ENCODE measurements around the gene TRABD. TPM values are rescaled to one million over a fixed set of nuclear protein-coding genes. Genes with fewer than 3 reads are reported as not detected.

Gene TRABD
- polyA plus RNA-seq, 2 donors, result 47.4 to 54.5 TPM

DNA sequence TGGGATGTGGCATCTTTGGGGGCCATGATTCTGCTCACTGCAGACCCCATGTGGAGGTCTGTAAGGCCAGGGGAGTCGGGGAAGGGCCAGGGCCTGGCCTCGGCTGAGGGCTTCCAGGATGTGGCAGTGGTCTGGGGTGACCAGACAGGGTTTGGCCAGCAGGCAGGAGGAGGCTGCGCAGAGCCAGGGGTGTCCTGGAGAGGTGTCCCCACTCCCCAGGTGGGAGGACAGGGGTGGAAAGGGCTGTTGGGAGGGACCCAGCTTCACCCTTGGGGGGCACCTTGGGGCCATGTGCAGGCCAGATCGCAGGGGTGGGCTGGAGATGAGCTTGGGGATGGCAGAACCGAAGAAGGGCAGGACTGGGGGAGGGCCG, 11.7 kb upstream of the TRABD start:
- 81 to 89% methylated on average over 6 of the region's 6 CpGs for WGBS, 2 donors
- no peak overlapping the region for H3K27ac ChIP-seq (ENCODE audit: low read depth in 2 of 2, low read length in 1 of 2)
- H3K9me3 ChIP-seq (ENCODE audit: control insufficient read depth in 2 of 2, insufficient read depth in 1 of 2, low read depth in 1 of 2, low read length in 1 of 2), result no peaks in the 10 kb centered on the region
- H3K36me3 ChIP-seq (ENCODE audit: control insufficient read depth in 2 of 2, insufficient read depth in 2 of 2, low read length in 1 of 2), result no peaks in the 10 kb centered on the region
- H3K27me3 ChIP-seq (ENCODE audit: control insufficient read depth in 1 of 2, insufficient read depth in 2 of 2, low read length in 2 of 2), result no peaks in the 10 kb centered on the region
- H3K4me3 ChIP-seq (ENCODE audit: low read depth in 1 of 2, low read length in 2 of 2), result no peak overlapping the region
- peaks cover 0 to 2% of the 10 kb centered on the region in 2 donors for H3K4me1 ChIP-seq (ENCODE audit: control insufficient read depth in 2 of 2, insufficient read depth in 2 of 2, low read length in 1 of 2)

DNA sequence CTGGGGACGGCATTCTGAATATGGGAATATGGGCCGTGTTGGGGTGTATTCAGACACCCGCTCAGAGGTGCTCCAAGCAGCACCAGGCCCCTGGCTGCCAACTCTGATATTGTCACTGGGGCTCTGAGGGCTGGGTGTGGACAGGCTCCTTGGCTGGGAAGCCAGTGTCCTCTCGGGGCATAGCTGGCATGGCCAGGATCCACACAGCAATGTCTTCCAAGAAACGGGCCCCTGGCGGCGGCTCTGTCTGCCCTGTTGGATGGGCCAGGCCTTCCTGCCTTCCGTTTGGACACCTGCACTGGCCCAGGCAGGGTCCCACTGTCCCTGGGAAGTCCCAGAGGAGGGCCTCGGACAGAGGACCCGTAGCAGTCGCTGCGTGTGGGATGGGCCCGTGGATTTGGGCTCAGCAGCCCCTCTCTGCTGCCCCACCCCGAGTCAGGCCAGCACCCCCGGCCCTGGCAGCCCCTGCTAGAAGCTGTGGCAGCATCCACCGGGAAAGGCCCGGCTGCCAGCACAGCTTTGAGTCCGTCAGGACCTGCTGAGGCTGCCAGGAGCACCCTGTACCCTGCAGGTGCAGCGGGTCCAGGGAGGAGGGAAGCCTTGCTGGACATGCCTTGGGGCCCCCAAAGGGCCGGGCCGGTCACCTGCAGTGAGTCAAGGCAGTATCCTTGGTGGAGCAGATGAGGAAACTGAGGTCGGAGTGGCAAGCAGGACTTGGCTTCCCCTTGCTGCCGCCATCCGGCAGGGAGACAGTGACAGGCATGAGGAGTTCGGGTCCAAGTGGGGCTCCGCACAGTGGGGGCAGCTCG, 11.1 kb upstream of the TRABD start:
- no peaks in the 10 kb centered on the region for H3K36me3 ChIP-seq (ENCODE audit: control insufficient read depth in 2 of 2, insufficient read depth in 2 of 2, low read length in 1 of 2)
- WGBS, 2 donors, result 75 to 87% methylated on average over 27 of the region's 27 CpGs
- no peaks in the 10 kb centered on the region for H3K27me3 ChIP-seq (ENCODE audit: control insufficient read depth in 1 of 2, insufficient read depth in 2 of 2, low read length in 2 of 2)
- no peak overlapping the region for H3K4me3 ChIP-seq (ENCODE audit: low read depth in 1 of 2, low read length in 2 of 2)
- H3K27ac ChIP-seq (ENCODE audit: low read depth in 2 of 2, low read length in 1 of 2), result no peak overlapping the region
- peaks cover 0 to 2% of the 10 kb centered on the region in 2 donors for H3K4me1 ChIP-seq (ENCODE audit: control insufficient read depth in 2 of 2, insufficient read depth in 2 of 2, low read length in 1 of 2)
- no peaks in the 10 kb centered on the region for H3K9me3 ChIP-seq (ENCODE audit: control insufficient read depth in 2 of 2, insufficient read depth in 1 of 2, low read depth in 1 of 2, low read length in 1 of 2)

DNA sequence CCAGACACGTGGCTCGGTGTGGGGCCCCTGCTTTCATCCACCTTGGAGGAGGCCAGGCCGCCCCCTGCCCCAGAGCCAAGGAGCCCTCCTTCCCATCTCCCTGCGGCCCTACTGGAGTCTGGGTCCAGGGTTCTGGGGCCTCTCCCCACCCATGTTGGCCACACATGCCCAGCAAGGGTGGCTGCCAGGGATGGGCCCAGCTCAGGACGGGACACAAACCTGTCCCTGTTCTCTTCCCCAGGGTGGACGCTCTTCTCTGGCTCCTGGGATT, 10.6 kb upstream of the TRABD start:
- Histone ChIP-seq H3K4me1 (ENCODE audit: control insufficient read depth in 2 of 2, insufficient read depth in 2 of 2, low read length in 1 of 2) (peaks cover 0 to 2% of the 10 kb centered on the region in 2 donors), H3K27ac (ENCODE audit: low read depth in 2 of 2, low read length in 1 of 2) (no peak overlapping the region), H3K36me3 (ENCODE audit: control insufficient read depth in 2 of 2, insufficient read depth in 2 of 2, low read length in 1 of 2) (no peaks in the 10 kb centered on the region), H3K4me3 (ENCODE audit: low read depth in 1 of 2, low read length in 2 of 2) (no peak overlapping the region), H3K27me3 (ENCODE audit: control insufficient read depth in 1 of 2, insufficient read depth in 2 of 2, low read length in 2 of 2) (no peaks in the 10 kb centered on the region), H3K9me3 (ENCODE audit: control insufficient read depth in 2 of 2, insufficient read depth in 1 of 2, low read depth in 1 of 2, low read length in 1 of 2) (no peaks in the 10 kb centered on the region)
- 88 to 89% methylated on average over 6 of the region's 6 CpGs for WGBS, 2 donors

DNA sequence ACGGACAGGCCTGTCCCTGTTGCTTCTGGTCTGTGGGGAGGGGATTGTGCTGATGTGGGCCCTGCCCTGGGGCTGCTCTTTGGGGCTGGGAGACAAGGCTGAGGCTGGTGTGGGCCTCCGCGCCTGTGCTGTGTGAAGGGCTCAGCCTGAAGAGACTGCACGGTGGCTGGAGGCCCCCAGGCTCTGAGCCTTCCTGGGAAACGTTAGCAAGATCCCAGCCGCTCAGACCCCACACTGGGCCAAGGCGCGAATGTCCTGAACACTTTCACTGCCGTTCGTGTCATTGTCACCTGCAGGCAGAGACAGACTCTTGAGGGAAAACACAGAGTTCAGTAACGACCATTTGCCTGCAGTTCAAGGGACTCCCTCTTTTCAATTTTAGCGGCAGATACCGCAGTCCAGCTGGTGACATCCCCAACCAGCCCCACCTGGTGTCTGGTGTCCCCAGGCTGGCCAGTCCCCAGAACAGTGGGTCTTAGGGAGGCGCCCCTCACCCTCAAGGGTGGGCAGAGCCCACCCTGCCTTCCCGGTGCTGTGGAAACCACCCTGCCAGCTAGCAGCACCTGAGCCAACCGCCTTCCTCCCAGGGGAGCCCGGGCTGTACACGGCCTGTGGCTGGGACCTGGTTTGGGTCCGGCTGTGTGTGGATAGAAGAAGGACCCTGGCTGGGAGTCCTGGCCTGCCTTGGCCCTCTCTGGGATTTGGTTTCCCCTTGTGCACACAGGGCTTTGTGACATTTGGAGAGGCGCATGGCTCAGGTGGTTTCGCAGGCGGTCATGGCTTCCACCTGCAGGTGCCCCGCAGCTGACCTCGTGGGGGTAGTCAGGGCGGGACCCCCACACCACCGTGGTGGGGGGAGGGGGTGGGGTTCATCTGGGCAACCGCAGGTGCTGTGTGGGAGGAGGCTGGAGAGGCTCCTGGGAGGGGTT, 9.5 kb upstream of the TRABD start:
- Histone ChIP-seq H3K4me3 (ENCODE audit: low read depth in 1 of 2, low read length in 2 of 2) (no peak overlapping the region), H3K9me3 (ENCODE audit: control insufficient read depth in 2 of 2, insufficient read depth in 1 of 2, low read depth in 1 of 2, low read length in 1 of 2) (no peaks in the 10 kb centered on the region), H3K27me3 (ENCODE audit: control insufficient read depth in 1 of 2, insufficient read depth in 2 of 2, low read length in 2 of 2) (no peaks in the 10 kb centered on the region), H3K27ac (ENCODE audit: low read depth in 2 of 2, low read length in 1 of 2) (no peak overlapping the region), H3K4me1 (ENCODE audit: control insufficient read depth in 2 of 2, insufficient read depth in 2 of 2, low read length in 1 of 2) (peaks cover 0 to 2% of the 10 kb centered on the region in 2 donors), H3K36me3 (ENCODE audit: control insufficient read depth in 2 of 2, insufficient read depth in 2 of 2, low read length in 1 of 2) (no peaks in the 10 kb centered on the region)
- WGBS, 2 donors, result 79% methylated on average over 27 of the region's 27 CpGs

DNA sequence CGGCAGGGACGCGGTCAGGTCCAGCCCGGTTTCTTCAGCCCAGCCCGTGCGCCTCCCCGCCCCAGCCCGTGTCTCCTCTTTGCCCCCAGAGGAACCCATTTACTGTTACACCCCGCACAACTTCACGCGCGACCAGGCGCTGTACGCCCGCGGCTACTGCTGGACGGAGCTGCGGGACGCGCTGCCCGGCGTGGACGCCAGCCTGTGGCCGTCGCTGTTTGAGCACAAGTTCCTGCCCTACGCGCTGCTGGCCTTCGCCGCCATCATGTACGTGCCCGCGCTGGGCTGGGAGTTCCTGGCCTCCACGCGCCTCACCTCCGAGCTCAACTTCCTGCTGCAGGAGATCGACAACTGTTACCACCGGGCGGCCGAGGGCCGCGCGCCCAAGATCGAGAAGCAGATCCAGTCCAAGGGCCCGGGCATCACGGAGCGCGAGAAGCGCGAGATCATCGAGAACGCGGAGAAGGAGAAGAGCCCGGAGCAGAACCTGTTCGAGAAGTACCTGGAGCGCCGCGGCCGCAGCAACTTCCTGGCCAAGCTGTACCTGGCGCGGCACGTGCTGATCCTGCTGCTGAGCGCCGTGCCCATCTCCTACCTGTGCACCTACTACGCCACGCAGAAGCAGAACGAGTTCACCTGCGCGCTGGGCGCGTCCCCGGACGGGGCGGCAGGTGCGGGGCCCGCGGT, 8.7 kb upstream of the TRABD start:
- Histone ChIP-seq H3K36me3 (ENCODE audit: control insufficient read depth in 2 of 2, insufficient read depth in 2 of 2, low read length in 1 of 2) (no peaks in the 10 kb centered on the region), H3K27ac (ENCODE audit: low read depth in 2 of 2, low read length in 1 of 2) (no peak overlapping the region), H3K4me1 (ENCODE audit: control insufficient read depth in 2 of 2, insufficient read depth in 2 of 2, low read length in 1 of 2) (no peaks in the 10 kb centered on the region), H3K4me3 (ENCODE audit: low read depth in 1 of 2, low read length in 2 of 2) (no peak overlapping the region), H3K9me3 (ENCODE audit: control insufficient read depth in 2 of 2, insufficient read depth in 1 of 2, low read depth in 1 of 2, low read length in 1 of 2) (no peaks in the 10 kb centered on the region), H3K27me3 (ENCODE audit: control insufficient read depth in 1 of 2, insufficient read depth in 2 of 2, low read length in 2 of 2) (no peaks in the 10 kb centered on the region)
- 95 to 96% methylated on average over 76 of the region's 76 CpGs for WGBS, 2 donors

DNA sequence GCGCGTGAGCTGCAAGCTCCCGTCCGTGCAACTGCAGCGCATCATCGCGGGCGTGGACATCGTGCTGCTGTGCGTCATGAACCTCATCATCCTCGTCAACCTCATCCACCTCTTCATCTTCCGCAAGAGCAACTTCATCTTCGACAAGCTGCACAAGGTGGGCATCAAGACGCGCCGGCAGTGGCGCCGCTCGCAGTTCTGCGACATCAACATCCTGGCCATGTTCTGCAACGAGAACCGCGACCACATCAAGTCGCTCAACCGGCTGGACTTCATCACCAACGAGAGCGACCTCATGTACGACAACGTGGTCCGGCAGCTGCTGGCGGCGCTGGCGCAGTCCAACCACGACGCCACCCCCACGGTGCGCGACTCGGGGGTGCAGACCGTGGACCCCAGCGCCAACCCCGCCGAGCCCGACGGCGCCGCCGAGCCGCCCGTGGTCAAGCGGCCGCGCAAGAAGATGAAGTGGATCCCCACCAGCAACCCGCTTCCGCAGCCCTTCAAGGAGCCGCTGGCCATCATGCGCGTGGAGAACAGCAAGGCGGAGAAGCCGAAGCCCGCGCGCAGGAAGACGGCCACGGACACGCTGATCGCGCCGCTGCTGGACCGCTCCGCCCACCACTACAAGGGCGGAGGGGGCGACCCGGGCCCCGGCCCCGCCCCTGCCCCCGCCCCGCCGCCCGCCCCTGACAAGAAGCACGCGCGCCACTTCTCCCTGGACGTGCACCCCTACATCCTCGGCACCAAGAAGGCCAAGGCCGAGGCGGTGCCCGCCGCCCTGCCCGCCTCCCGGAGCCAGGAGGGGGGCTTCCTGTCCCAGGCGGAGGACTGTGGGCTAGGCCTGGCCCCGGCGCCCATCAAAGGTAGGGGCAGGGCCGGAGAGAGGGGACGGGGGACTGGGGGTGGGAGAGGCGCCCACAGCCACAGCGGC, 7.9 kb upstream of the TRABD start:
- Histone ChIP-seq H3K27ac (ENCODE audit: low read depth in 2 of 2, low read length in 1 of 2) (no peak overlapping the region), H3K9me3 (ENCODE audit: control insufficient read depth in 2 of 2, insufficient read depth in 1 of 2, low read depth in 1 of 2, low read length in 1 of 2) (no peaks in the 10 kb centered on the region), H3K4me3 (ENCODE audit: low read depth in 1 of 2, low read length in 2 of 2) (no peak overlapping the region), H3K36me3 (ENCODE audit: control insufficient read depth in 2 of 2, insufficient read depth in 2 of 2, low read length in 1 of 2) (no peaks in the 10 kb centered on the region), H3K27me3 (ENCODE audit: control insufficient read depth in 1 of 2, insufficient read depth in 2 of 2, low read length in 2 of 2) (no peaks in the 10 kb centered on the region), H3K4me1 (ENCODE audit: control insufficient read depth in 2 of 2, insufficient read depth in 2 of 2, low read length in 1 of 2) (peaks cover 0 to 8% of the 10 kb centered on the region in 2 donors)
- 68 to 70% methylated on average over 82 to 98 of the region's 98 CpGs for WGBS, 2 donors

DNA sequence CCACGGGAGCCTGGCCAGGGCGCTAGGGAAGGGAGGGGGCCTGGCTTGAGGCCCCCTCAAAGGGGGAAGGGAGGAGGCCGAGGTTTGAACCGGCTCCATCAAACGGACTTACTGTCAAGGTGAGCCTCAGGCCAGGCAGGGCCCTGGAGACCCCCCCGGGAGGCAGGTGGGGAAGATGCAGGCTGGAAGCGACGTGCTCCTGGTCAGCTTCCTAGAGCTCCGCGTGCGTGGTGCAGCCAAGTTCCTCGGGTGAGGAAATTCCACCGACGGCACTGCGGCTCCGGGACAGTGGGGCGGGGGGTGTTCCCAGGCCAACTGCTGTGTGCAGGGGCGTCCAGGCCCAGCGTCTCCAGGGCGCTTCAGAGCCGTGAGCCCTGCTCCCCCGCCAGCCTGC, 7.2 kb upstream of the TRABD start:
- Histone ChIP-seq H3K36me3 (ENCODE audit: control insufficient read depth in 2 of 2, insufficient read depth in 2 of 2, low read length in 1 of 2) (no peaks in the 10 kb centered on the region), H3K4me3 (ENCODE audit: low read depth in 1 of 2, low read length in 2 of 2) (no peak overlapping the region), H3K27me3 (ENCODE audit: control insufficient read depth in 1 of 2, insufficient read depth in 2 of 2, low read length in 2 of 2) (no peaks in the 10 kb centered on the region), H3K27ac (ENCODE audit: low read depth in 2 of 2, low read length in 1 of 2) (no peak overlapping the region), H3K9me3 (ENCODE audit: control insufficient read depth in 2 of 2, insufficient read depth in 1 of 2, low read depth in 1 of 2, low read length in 1 of 2) (no peaks in the 10 kb centered on the region), H3K4me1 (ENCODE audit: control insufficient read depth in 2 of 2, insufficient read depth in 2 of 2, low read length in 1 of 2) (peaks cover 5 to 10% of the 10 kb centered on the region in 2 donors)
- 63 to 75% methylated on average over 22 of the region's 22 CpGs for WGBS, 2 donors

DNA sequence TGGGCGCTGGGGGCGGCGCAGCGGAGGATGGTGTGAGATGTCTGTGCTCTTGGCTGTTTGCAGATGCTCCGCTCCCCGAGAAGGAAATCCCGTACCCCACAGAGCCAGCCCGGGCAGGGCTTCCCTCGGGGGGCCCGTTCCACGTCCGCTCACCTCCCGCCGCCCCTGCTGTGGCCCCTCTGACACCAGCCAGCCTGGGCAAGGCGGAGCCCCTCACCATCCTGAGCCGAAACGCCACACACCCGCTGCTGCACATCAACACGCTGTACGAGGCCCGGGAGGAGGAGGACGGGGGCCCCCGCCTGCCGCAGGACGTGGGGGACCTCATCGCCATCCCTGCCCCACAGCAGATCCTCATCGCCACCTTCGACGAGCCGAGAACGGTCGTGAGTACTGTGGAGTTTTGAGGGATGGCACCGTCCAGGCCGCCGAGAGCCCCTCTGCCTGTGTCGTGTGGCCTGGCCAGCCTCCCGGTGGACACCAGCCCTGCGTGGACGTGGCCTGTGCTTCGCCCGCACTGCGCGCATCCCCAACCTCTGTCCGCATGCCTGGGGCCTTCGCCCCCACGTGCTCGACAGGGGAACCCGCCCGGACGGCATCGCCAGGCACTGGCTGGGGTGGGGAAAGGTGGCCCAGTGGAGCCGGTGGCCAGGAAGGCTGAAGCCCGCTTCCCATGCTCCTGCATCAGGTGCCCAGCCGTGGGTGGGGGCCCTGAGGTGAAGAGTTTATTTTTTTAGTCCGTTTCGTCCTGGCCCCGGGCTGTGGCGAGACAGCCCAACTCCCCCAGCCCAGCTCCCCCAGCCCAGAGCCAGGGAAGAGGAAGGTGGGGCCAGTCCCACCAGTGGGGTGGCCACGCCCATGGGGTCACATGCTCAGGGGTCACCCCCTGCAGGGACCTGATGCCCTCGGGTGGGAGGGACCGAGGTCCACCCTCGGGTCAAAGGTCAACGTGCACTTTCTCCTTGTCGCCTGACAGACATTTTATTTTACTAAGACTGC, 6.5 kb upstream of the TRABD start:
- Histone ChIP-seq H3K27ac (ENCODE audit: low read depth in 2 of 2, low read length in 1 of 2) (no peak overlapping the region), H3K27me3 (ENCODE audit: control insufficient read depth in 1 of 2, insufficient read depth in 2 of 2, low read length in 2 of 2) (no peaks in the 10 kb centered on the region), H3K4me3 (ENCODE audit: low read depth in 1 of 2, low read length in 2 of 2) (no peak overlapping the region), H3K4me1 (ENCODE audit: control insufficient read depth in 2 of 2, insufficient read depth in 2 of 2, low read length in 1 of 2) (peaks cover 10 to 17% of the 10 kb centered on the region in 2 donors), H3K9me3 (ENCODE audit: control insufficient read depth in 2 of 2, insufficient read depth in 1 of 2, low read depth in 1 of 2, low read length in 1 of 2) (no peaks in the 10 kb centered on the region), H3K36me3 (ENCODE audit: control insufficient read depth in 2 of 2, insufficient read depth in 2 of 2, low read length in 1 of 2) (no peaks in the 10 kb centered on the region)
- WGBS, 2 donors, result 81 to 83% methylated on average over 63 to 64 of the region's 64 CpGs

Data from esophagus (tissue), 2 donors.